Aorta (tissue), 5 donors: Measurements from ENCODE around the gene C12orf43. TPM values are rescaled to one million over a fixed set of nuclear protein-coding genes. Genes with fewer than 3 reads are reported as not detected.
A peak's percentile ranks its signal among the peaks of the same experiment; 100 is the strongest.

ENCODE experiments used
- ATAC-seq: fragments of 200-7000 bp; cut with Tn5 transposase; one replicate; pipeline ENCODE4 v1.9.1; 2022; ENCODE audit warnings: moderate library complexity; ENCODE audit not compliant: low FRiP score
- DNase-seq, 2 donors: peaks; one replicate each; pipeline ENCODE4 v3.0.0-alpha.2; 2020
- H3K27ac ChIP-seq, 2 donors: one replicate each; pipeline ENCODE4 v1.5.1; 2013; ENCODE audit warnings: low read length in 2 of 2, mild to moderate bottlenecking in 2 of 2, moderate library complexity in 2 of 2, control low read depth in 1 of 2, inconsistent platforms in 1 of 2, low read depth in 1 of 2
- H3K27me3 ChIP-seq, 2 donors: one replicate each; pipeline ENCODE4 v1.6.1; 2013; ENCODE audit warnings: control low read depth in 1 of 2, low read length in 1 of 2, mild to moderate bottlenecking in 1 of 2, moderate library complexity in 1 of 2; ENCODE audit not compliant: insufficient read depth in 2 of 2, control insufficient read depth in 1 of 2
- H3K36me3 ChIP-seq, 2 donors: one replicate each; pipeline ENCODE4 v1.6.1; 2013; ENCODE audit warnings: control low read depth in 1 of 2, low read length in 1 of 2, mild to moderate bottlenecking in 1 of 2; ENCODE audit not compliant: insufficient read depth in 2 of 2, control insufficient read depth in 1 of 2
- H3K4me1 ChIP-seq, 2 donors: one replicate each; pipeline ENCODE4 v1.6.1; 2013; ENCODE audit warnings: low read length in 2 of 2, control low read depth in 1 of 2, mild to moderate bottlenecking in 1 of 2, moderate library complexity in 1 of 2; ENCODE audit not compliant: insufficient read depth in 2 of 2, control insufficient read depth in 1 of 2
- H3K4me3 ChIP-seq, 2 donors: one replicate each; pipeline ENCODE4 v1.5.1; 2013; ENCODE audit warnings: low read length in 2 of 2, control low read depth in 1 of 2, mild to moderate bottlenecking in 1 of 2
- H3K9me3 ChIP-seq: one replicate; pipeline ENCODE4 v1.6.1; 2013; ENCODE audit warnings: mild to moderate bottlenecking, low read length; ENCODE audit not compliant: control insufficient read depth
- WGBS, 2 donors: extraction: QIAGEN DNeasy Blood & Tissue Kit; methylation state at CpG; one replicate each; pipeline ENCODE4 v1.1.7; 2013; 5-methylcytosine and 5-hydroxymethylcytosine counted together
- intact Hi-C, 2 donors: fragments of 100-400 bp; cut with DNase I; formaldehyde crosslinking; loops; one replicate each; pipeline versions ENCODE4 v1.14.2 to v1.15.0; 2022
- polyA plus RNA-seq, 2 donors: library from polyadenylated mRNA; stranded (reverse); fragments of 200-250 nt; gene quantifications; one replicate each; pipeline ENCODE4 v1.2.3, GENCODE V29; 2013
- total RNA-seq, 2 donors: library from RNA; stranded (reverse); fragmentation: NEBNext Ultra II Directional; extraction: Animal tissue kit (Norgen Biotek cat#: 25700); gene quantifications; one replicate each; pipeline ENCODE4 v1.2.1, GENCODE V29; 2021
- donor health status: healthy with polysubstance abuse.
- donor health status: Bipolar disorder and iron deficiency.
- donor health status: DM: no; HTN: no; CAD: no.
- donor health status: DM: no; HTN: no; CAD: no.
- donor health status: DM: yes; HTN: yes; CAD: no.

Gene C12orf43
- total and polyA plus RNA-seq, 4 donors = 11.3 to 15.7 (median 13.5) TPM

GRCh38 chr12:120979220-120979861 is 36.9 kb downstream of the C12orf43 start:
- Histone ChIP-seq H3K27ac (no peak overlapping the region), H3K4me1 (no peaks in the 10 kb centered on the region), H3K27me3 (no peaks in the 10 kb centered on the region), H3K4me3 (no peak overlapping the region), H3K36me3 (no peaks in the 10 kb centered on the region), H3K9me3 (no peaks in the 10 kb centered on the region)
- 94 to 95% methylated on average over 10 of the region's 10 CpGs for WGBS, 2 donors
- no peak for ATAC-seq
- no peak for DNase-seq
- intact Hi-C loops = loop anchor here in 1 of 2 donors (10.0 kb wide), 2 partner anchors 125 to 255 kb away; partner anchors contain the start of gene ACADS

GRCh38 chr12:120978296-120979219 is 37.7 kb downstream of the C12orf43 start, which contains the start of gene HNF1A:
Gene HNF1A, plus strand, starts transcription at chr12:120978543. Its CDS starts 226 bp downstream, at chr12:120978769.
- DNase-seq (peak in 1 of 2 donors; percentile 75), ATAC-seq (peak; percentile 43)
- H3K27me3 ChIP-seq = no peaks in the 10 kb centered on the region
- WGBS, 2 donors = 20 to 27% methylated on average over 39 to 40 of the region's 40 CpGs
- no peaks in the 10 kb centered on the region for H3K9me3 ChIP-seq
- no peaks in the 10 kb centered on the region for H3K36me3 ChIP-seq
- H3K4me3 ChIP-seq = no peak within 1 kb of the TSS
- no peaks in the 10 kb centered on the region for H3K4me1 ChIP-seq
- intact Hi-C loops = loop anchor here in 1 of 2 donors (10.0 kb wide), 2 partner anchors 124 to 254 kb away; partner anchors contain the start of gene ACADS
- no peak within 1 kb of the TSS for H3K27ac ChIP-seq

- 72 to 76% methylated on average over 14 of the region's 14 CpGs for WGBS, 2 donors
- Histone ChIP-seq H3K36me3 (no peaks in the 10 kb centered on the region), H3K4me1 (no peaks in the 10 kb centered on the region), H3K9me3 (no peaks in the 10 kb centered on the region), H3K27ac (no peak overlapping the region), H3K27me3 (no peaks in the 10 kb centered on the region), H3K4me3 (no peak overlapping the region)
- DNase-seq = no peak
- intact Hi-C loops = loop anchor here in 1 of 2 donors (10.0 kb wide), 2 partner anchors 123 to 253 kb away; partner anchors contain the start of gene ACADS
- no peak for ATAC-seq
These were observed 38.6 kb downstream of the C12orf43 start for GRCh38 chr12:120977531-120978295.

- H3K4me3 ChIP-seq = no peak overlapping the region
- H3K27ac ChIP-seq = no peak overlapping the region
- ATAC-seq (no peak), DNase-seq (no peak)
- H3K27me3 ChIP-seq = no peaks in the 10 kb centered on the region
- intact Hi-C loops = loop anchor here (5.0 to 10.0 kb wide), 3 partner anchors 118 to 326 kb away; partner anchors contain the start of gene ACADS (in 1 of the 2)
- H3K9me3 ChIP-seq = no peaks in the 10 kb centered on the region
- 56 to 58% methylated on average over 10 of the region's 10 CpGs for WGBS, 2 donors
- H3K4me1 ChIP-seq = no peaks in the 10 kb centered on the region
- no peaks in the 10 kb centered on the region for H3K36me3 ChIP-seq
These were observed 43.3 kb downstream of the C12orf43 start for GRCh38 chr12:120972870-120973543.

GRCh38 chr12:120971299-120972180 is 44.7 kb downstream of the C12orf43 start:
- Histone ChIP-seq H3K4me3 (no peak overlapping the region), H3K4me1 (no peaks in the 10 kb centered on the region), H3K9me3 (no peaks in the 10 kb centered on the region), H3K27me3 (no peaks in the 10 kb centered on the region), H3K27ac (no peak overlapping the region), H3K36me3 (no peaks in the 10 kb centered on the region)
- 36 to 37% methylated on average over 13 of the region's 13 CpGs for WGBS, 2 donors
- no peak for DNase-seq
- peak; percentile 74 for ATAC-seq
- intact Hi-C loops = loop anchor here (2.0 to 10.0 kb wide), 4 partner anchors 117 to 387 kb away; partner anchors contain the start of gene ACADS (in 1 of the 2)

GRCh38 chr12:120970310-120970709 is 46.0 kb downstream of the C12orf43 start:
- DNase-seq (no peak), ATAC-seq (no peak)
- H3K4me1 ChIP-seq = no peaks in the 10 kb centered on the region
- no peak overlapping the region for H3K4me3 ChIP-seq
- intact Hi-C loops = loop anchor here (2.0 to 10.0 kb wide), 4 partner anchors 116 to 386 kb away; partner anchors contain the start of gene ACADS (in 1 of the 2)
- no peaks in the 10 kb centered on the region for H3K9me3 ChIP-seq
- H3K27ac ChIP-seq = no peak overlapping the region
- H3K27me3 ChIP-seq = no peaks in the 10 kb centered on the region
- H3K36me3 ChIP-seq = no peaks in the 10 kb centered on the region
- 80 to 81% methylated on average over 3 of the region's 3 CpGs for whole genome bisulfite sequencing, 2 donors

GRCh38 chr12:120965534-120966091 is 50.7 kb downstream of the C12orf43 start:
- Histone ChIP-seq H3K4me1 (no peaks in the 10 kb centered on the region), H3K27me3 (no peaks in the 10 kb centered on the region), H3K27ac (no peak overlapping the region), H3K4me3 (no peak overlapping the region), H3K9me3 (no peaks in the 10 kb centered on the region), H3K36me3 (no peaks in the 10 kb centered on the region)
- intact Hi-C loops = loop anchor here in 1 of 2 donors (10.0 kb wide), 1 partner anchor 241 kb away; the partner anchor contains the start of gene ACADS
- WGBS, 2 donors = 58 to 60% methylated on average over 13 of the region's 13 CpGs
- no peak for ATAC-seq
- no peak for DNase-seq
